Tongue (tissue), 2 donors: ENCODE data around the gene HES5. TPM values are rescaled to one million over a fixed set of nuclear protein-coding genes. Genes with fewer than 3 reads are reported as not detected.
"Not testable (repeated sequence)": the region's sequence is repeated elsewhere in the genome, so short reads cannot be mapped to it uniquely, and the experiment has no call there.

Source experiments
- DNase-seq: peaks from one replicate; pipeline ENCODE4 v3.0.0-alpha.2; 2015
- total RNA-seq: library from RNA; depleted of rRNA; stranded (reverse); fragments of >200 nt; gene quantifications from one replicate; pipeline ENCODE4 v1.2.3, GENCODE V29; 2014

HES5 gene
- total RNA-seq, 1 donor from 2014 or later: 2.8 TPM

- DNase-seq: no peak
These were observed 30.4 kb upstream of the HES5 start for GRCh38 chr1:2560299-2561073.

- DNase-seq: no peak
These were observed 29.6 kb upstream of the HES5 start for GRCh38 chr1:2559509-2560298.

- no peak for DNase-seq
These were observed 28.8 kb upstream of the HES5 start for GRCh38 chr1:2558861-2559260.

GRCh38 chr1:2558420-2558819, 28.4 kb upstream of the HES5 start:
- no peak for DNase-seq

GRCh38 chr1:2557482-2558400, 27.7 kb upstream of the HES5 start:
- no peak for DNase-seq

GRCh38 chr1:2556678-2557481, 26.8 kb upstream of the HES5 start:
- DNase-seq: no peak

- DNase-seq: peak; percentile 60
These were observed 26.2 kb upstream of the HES5 start, which contains the start of gene TNFRSF14 for GRCh38 chr1:2556277-2556677. Gene TNFRSF14 (plus strand): TSS chr1:2556371. CDS start chr1:2556665, 294 bp downstream.

- no peak for DNase-seq
These were observed 25.7 kb upstream of the HES5 start for GRCh38 chr1:2555634-2556276.

- DNase-seq: no peak
These were observed 24.7 kb upstream of the HES5 start for GRCh38 chr1:2554621-2555387.

GRCh38 chr1:2553871-2554620, 24.0 kb upstream of the HES5 start:
- no peak for DNase-seq

- DNase-seq: not testable (repeated sequence)
These were observed 23.0 kb upstream of the HES5 start for GRCh38 chr1:2553076-2553475.

GRCh38 chr1:2552189-2552588, 22.1 kb upstream of the HES5 start:
- no peak for DNase-seq

GRCh38 chr1:2551544-2551943, 21.5 kb upstream of the HES5 start:
- DNase-seq: not testable (repeated sequence)

GRCh38 chr1:2550309-2550861, 20.3 kb upstream of the HES5 start:
- DNase-seq: not testable (repeated sequence)

GRCh38 chr1:2549367-2550029, 19.4 kb upstream of the HES5 start:
- not testable (repeated sequence) for DNase-seq

- peak; percentile 86 for DNase-seq
These were observed 18.1 kb upstream of the HES5 start for GRCh38 chr1:2548068-2548589.

- DNase-seq: no peak
These were observed 17.4 kb upstream of the HES5 start for GRCh38 chr1:2547210-2548067.
